K562 (cell line): ENCODE data around the gene SSH3. TPM values are rescaled to one million over a fixed set of nuclear protein-coding genes. Genes with fewer than 3 reads are reported as not detected.
A peak's percentile ranks its signal among the peaks of the same experiment; 100 is the strongest.

Experiments used
- C11orf30 ChIP-seq: fragments of 450-650 bp; IDR thresholded peaks from 2 replicates; pipeline ENCODE4 v1.6.1; 2016; ENCODE audit warnings: low read depth, mild to moderate bottlenecking
- CHD1 ChIP-seq: fragments of 200-600 bp; sonication (generic); IDR thresholded peaks from one replicate; pipeline ENCODE4 v1.6.1; 2012; ENCODE audit warnings: mild to moderate bottlenecking, moderate library complexity, low read length, inconsistent platforms
- CHD4 ChIP-seq: fragments of 200-600 bp; sonication (generic); IDR thresholded peaks from 3 replicates; pipeline ENCODE4 v1.6.1; 2012; ENCODE audit warnings: low read depth, mild to moderate bottlenecking, mixed read lengths, low read length, inconsistent platforms; ENCODE audit not compliant: insufficient read depth, insufficient replicate concordance, poor library complexity, severe bottlenecking
- HMGN3 ChIP-seq: IDR thresholded peaks from 2 replicates; pipeline ENCODE4 v1.6.1; 2011; ENCODE audit warnings: borderline replicate concordance, low read depth, mild to moderate bottlenecking, mixed read lengths, low read length; ENCODE audit not compliant: insufficient read length; ENCODE audit errors: extremely low read depth
- IFI16 ChIP-seq: fragments of 250-450 bp; sonication (Bioruptor Pico); IDR thresholded peaks from 2 replicates; pipeline ENCODE4 v2.1.2; 2022; ENCODE audit warnings: mild to moderate bottlenecking, inconsistent platforms
- RAD21 ChIP-seq, 2 experiments: fragments of 250-450 bp in 1 of 2; fragments of 450-650 bp in 1 of 2; sonication (Bioruptor Pico) in 1 of 2; formaldehyde crosslinking in 1 of 2; IDR thresholded peaks in 1 of 2; conservative IDR thresholded peaks in 1 of 2; 2 replicates each; pipeline versions ENCODE4 v1.4.0 to v1.8.0; 2020 to 2022; ENCODE audit warnings: mild to moderate bottlenecking in 2 of 2, moderate library complexity in 1 of 2
- ZNF212 ChIP-seq: fragments of 450-650 bp; formaldehyde crosslinking; IDR thresholded peaks from 2 replicates; pipeline ENCODE4 v1.4.0; 2020; ENCODE audit warnings: mild to moderate bottlenecking
- ZNF282 ChIP-seq: sonication (generic); formaldehyde crosslinking; IDR thresholded peaks from 2 replicates; pipeline ENCODE4 v1.8.1; 2023; ENCODE audit warnings: missing genetic modification reagents
- ZNF696 ChIP-seq: fragments of 250-450 bp; sonication (Bioruptor Pico); conservative IDR thresholded peaks from 2 replicates; pipeline ENCODE4 v1.4.0; 2020; ENCODE audit warnings: mild to moderate bottlenecking, moderate library complexity
- polyA plus RNA-seq, 8 experiments: library from polyadenylated mRNA; depleted of rRNA in 4 of 8; stranded (reverse) in 5 of 8; unstranded in 3 of 8; fragments of >200 nt; fragmentation: Nextera tagmentation in 2 of 8; fragmentation: Illumina TruSeq in 1 of 8; extraction: Ambion mirVana in 2 of 8; extraction: Trizol in 1 of 8; gene quantifications; 2 replicates each; pipeline versions ENCODE4 v1.2.1 to v1.2.3, GENCODE V29; 2011 to 2014; ENCODE audit warnings: inconsistent platforms in 1 of 8, missing spikeins in 1 of 8
- total RNA-seq, 7 experiments: library from RNA; depleted of rRNA in 6 of 7; stranded (reverse); fragments of >200 nt in 6 of 7; fragmentation: Illumina TruSeq in 2 of 7; extraction: Trizol in 2 of 7; gene quantifications; 2 replicates each; pipeline versions ENCODE4 v1.2.1 to v1.2.3, GENCODE V29; 2011 to 2021; ENCODE audit warnings: low replicate concordance in 1 of 7
- TF ChIP-seq, protein P1 (sequence below), 3 experiments: fragments of 200-800 bp in 1 of 3; sonication (Bioruptor generic) in 1 of 3; sonication (generic) in 1 of 3; formaldehyde crosslinking in 1 of 3; IDR thresholded peaks; 2 replicates each; pipeline versions ENCODE4 v1.6.1 to v1.8.0; 2016 to 2022; ENCODE audit warnings: mild to moderate bottlenecking in 2 of 3, missing compliant biosample characterization in 2 of 3, missing genetic modification characterization in 2 of 3, missing genetic modification reagents in 1 of 3
- TF ChIP-seq, protein P2 (sequence below): fragments of 200-600 bp; sonication (generic); IDR thresholded peaks from one replicate; pipeline ENCODE4 v1.6.1; 2012; ENCODE audit warnings: mild to moderate bottlenecking, low read depth, low read length, inconsistent platforms
- TF ChIP-seq, protein P3 (sequence below), 2 experiments: fragments of 250-450 bp in 1 of 2; fragments of 450-650 bp in 1 of 2; sonication (Bioruptor Pico) in 1 of 2; IDR thresholded peaks; 2 replicates each; pipeline versions ENCODE4 v1.6.1 to v1.8.0; 2016 to 2021; ENCODE audit warnings: mild to moderate bottlenecking in 2 of 2, moderate library complexity in 2 of 2, missing compliant biosample characterization in 1 of 2, missing genetic modification characterization in 1 of 2

SSH3 gene
- total and polyA plus RNA-seq, 9 of the 15 experiments (the other 6 are each of a cell fraction or from before 2014, with no cell fraction given): 0.07 to 1.0 (median 0.24) TPM; not detected in 3

DNA sequence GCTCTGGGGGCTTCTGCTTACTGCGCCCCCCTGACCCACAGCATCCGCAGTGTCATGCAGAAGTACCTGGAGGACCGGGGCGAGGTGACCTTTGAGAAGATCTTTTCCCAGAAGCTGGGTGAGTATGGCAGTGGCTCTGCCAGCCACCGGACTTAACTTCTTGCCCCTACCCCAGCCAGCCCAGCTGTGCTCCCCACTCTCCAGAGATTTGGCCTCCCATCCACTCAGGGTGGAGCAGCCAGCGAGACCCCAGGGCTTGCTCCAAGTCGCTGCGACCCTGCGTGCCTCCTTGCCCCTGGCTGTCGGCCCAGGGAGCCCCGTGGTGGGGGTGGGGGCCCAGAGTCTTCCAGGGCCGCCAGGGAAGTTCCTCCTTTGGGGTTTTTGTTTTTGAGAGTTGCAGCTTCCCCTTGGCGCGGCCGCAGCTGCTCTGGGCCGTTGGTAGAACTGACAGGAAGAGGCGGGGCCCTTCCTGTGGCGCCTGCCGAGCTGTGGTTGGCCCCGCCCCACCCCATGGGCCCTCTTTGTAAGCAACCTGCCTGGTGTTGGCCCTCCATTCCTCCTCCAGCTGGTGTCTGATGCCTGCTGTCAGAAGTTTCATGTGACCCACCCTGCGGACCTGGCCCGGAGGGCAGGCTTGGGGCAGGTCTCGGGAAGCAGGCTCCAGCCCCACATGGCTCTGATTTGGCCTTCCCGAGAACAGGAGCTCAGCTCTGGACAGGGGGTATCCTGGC, 25.9 kb upstream of the SSH3 start (continued):
- TF ChIP-seq, protein P1, sequence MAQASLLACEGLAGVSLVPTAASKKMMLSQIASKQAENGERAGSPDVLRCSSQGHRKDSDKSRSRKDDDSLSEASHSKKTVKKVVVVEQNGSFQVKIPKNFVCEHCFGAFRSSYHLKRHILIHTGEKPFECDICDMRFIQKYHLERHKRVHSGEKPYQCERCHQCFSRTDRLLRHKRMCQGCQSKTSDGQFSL (CRISPR knock-in tag; IDR thresholded peaks at IDR 0.05): 0 out of 2 replicates have a peak, but pooled peaks have one; percentile 18
- TF ChIP-seq, protein P1 (tag; IDR thresholded peaks at IDR 0.05): no peak
- TF ChIP-seq HMGN3 (peak; percentile 55), CHD4 (no peak), ZNF282 (CRISPR knock-in tag) (no peak), ZNF696 (CRISPR knock-in tag) (no peak), IFI16 (CRISPR knock-in tag) (no peak), RAD21 (CRISPR knock-in tag; conservative IDR thresholded peaks at IDR 0.05 in 1 of 2, IDR thresholded peaks at IDR 0.05 in 1 of 2) (peak in 1 of 2 experiments; percentile 5; a peak in 1 of 4 replicates), ZNF212 (no peak), CHD1 (peak; percentile 56), C11orf30 (no peak)
- TF ChIP-seq, protein P2, sequence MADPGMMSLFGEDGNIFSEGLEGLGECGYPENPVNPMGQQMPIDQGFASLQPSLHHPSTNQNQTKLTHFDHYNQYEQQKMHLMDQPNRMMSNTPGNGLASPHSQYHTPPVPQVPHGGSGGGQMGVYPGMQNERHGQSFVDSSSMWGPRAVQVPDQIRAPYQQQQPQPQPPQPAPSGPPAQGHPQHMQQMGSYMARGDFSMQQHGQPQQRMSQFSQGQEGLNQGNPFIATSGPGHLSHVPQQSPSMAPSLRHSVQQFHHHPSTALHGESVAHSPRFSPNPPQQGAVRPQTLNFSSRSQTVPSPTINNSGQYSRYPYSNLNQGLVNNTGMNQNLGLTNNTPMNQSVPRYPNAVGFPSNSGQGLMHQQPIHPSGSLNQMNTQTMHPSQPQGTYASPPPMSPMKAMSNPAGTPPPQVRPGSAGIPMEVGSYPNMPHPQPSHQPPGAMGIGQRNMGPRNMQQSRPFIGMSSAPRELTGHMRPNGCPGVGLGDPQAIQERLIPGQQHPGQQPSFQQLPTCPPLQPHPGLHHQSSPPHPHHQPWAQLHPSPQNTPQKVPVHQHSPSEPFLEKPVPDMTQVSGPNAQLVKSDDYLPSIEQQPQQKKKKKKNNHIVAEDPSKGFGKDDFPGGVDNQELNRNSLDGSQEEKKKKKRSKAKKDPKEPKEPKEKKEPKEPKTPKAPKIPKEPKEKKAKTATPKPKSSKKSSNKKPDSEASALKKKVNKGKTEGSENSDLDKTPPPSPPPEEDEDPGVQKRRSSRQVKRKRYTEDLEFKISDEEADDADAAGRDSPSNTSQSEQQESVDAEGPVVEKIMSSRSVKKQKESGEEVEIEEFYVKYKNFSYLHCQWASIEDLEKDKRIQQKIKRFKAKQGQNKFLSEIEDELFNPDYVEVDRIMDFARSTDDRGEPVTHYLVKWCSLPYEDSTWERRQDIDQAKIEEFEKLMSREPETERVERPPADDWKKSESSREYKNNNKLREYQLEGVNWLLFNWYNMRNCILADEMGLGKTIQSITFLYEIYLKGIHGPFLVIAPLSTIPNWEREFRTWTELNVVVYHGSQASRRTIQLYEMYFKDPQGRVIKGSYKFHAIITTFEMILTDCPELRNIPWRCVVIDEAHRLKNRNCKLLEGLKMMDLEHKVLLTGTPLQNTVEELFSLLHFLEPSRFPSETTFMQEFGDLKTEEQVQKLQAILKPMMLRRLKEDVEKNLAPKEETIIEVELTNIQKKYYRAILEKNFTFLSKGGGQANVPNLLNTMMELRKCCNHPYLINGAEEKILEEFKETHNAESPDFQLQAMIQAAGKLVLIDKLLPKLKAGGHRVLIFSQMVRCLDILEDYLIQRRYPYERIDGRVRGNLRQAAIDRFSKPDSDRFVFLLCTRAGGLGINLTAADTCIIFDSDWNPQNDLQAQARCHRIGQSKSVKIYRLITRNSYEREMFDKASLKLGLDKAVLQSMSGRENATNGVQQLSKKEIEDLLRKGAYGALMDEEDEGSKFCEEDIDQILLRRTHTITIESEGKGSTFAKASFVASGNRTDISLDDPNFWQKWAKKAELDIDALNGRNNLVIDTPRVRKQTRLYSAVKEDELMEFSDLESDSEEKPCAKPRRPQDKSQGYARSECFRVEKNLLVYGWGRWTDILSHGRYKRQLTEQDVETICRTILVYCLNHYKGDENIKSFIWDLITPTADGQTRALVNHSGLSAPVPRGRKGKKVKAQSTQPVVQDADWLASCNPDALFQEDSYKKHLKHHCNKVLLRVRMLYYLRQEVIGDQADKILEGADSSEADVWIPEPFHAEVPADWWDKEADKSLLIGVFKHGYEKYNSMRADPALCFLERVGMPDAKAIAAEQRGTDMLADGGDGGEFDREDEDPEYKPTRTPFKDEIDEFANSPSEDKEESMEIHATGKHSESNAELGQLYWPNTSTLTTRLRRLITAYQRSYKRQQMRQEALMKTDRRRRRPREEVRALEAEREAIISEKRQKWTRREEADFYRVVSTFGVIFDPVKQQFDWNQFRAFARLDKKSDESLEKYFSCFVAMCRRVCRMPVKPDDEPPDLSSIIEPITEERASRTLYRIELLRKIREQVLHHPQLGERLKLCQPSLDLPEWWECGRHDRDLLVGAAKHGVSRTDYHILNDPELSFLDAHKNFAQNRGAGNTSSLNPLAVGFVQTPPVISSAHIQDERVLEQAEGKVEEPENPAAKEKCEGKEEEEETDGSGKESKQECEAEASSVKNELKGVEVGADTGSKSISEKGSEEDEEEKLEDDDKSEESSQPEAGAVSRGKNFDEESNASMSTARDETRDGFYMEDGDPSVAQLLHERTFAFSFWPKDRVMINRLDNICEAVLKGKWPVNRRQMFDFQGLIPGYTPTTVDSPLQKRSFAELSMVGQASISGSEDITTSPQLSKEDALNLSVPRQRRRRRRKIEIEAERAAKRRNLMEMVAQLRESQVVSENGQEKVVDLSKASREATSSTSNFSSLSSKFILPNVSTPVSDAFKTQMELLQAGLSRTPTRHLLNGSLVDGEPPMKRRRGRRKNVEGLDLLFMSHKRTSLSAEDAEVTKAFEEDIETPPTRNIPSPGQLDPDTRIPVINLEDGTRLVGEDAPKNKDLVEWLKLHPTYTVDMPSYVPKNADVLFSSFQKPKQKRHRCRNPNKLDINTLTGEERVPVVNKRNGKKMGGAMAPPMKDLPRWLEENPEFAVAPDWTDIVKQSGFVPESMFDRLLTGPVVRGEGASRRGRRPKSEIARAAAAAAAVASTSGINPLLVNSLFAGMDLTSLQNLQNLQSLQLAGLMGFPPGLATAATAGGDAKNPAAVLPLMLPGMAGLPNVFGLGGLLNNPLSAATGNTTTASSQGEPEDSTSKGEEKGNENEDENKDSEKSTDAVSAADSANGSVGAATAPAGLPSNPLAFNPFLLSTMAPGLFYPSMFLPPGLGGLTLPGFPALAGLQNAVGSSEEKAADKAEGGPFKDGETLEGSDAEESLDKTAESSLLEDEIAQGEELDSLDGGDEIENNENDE: no peak
- TF ChIP-seq, protein P3, sequence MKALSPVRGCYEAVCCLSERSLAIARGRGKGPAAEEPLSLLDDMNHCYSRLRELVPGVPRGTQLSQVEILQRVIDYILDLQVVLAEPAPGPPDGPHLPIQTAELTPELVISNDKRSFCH (CRISPR knock-in tag; IDR thresholded peaks at IDR 0.05): no peak
- TF ChIP-seq, protein P3 (tag; IDR thresholded peaks at IDR 0.05): peak; percentile 97
